ENCODE measurements around the gene DTD1.

Gene DTD1

GRCh38 chr20:18793625-18794427 lies 206.0 kb downstream of the DTD1 start:
- peak; percentile 54 for DNase-seq (ENCODE audit: low read depth)

- DNase-seq (ENCODE audit: low read depth): no peak
Observed at GRCh38 chr20:18794428-18794787, 206.6 kb downstream of the DTD1 start.

- DNase-seq (ENCODE audit: low read depth): no peak
Observed at GRCh38 chr20:18795366-18795765, 207.5 kb downstream of the DTD1 start.

- no peak for DNase-seq (ENCODE audit: low read depth)
Observed at GRCh38 chr20:18796282-18796833, 208.5 kb downstream of the DTD1 start.

- DNase-seq (ENCODE audit: low read depth): no peak
Observed at GRCh38 chr20:18801516-18801915, 213.7 kb downstream of the DTD1 start.

DNA sequence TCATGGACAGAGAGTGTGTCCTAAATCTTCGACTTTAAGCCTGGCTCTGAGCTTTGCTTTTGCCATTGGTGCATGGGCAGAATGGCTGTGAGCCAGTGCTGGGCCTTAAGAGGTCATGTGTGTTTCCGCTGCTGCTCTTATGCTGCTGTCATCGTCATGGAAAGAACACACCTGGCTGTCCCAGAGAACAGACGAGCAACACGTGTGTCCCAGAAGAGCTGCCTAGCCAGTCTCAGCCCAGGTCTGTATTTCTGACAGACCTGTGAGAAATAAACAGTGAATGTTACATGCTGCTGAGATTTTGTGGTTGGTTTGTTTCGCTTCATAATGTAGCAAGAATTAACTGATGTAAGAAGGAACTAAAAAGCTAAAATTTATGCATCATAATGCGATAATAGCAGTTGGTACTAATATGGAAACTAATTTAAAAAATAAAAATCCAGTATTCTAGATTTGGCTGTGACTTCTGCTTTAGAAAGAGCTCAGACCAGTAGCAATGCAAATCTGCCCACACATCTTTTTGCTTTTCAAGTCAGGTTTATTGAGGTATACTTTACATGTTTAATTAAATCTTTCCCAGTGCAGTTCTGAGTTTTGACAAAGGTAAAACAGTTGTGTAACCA lies 214.3 kb downstream of the DTD1 start:
- DNase-seq (ENCODE audit: low read depth): no peak

- no peak for DNase-seq (ENCODE audit: low read depth)
Observed at GRCh38 chr20:18805881-18806280, 218.0 kb downstream of the DTD1 start.

DNA sequence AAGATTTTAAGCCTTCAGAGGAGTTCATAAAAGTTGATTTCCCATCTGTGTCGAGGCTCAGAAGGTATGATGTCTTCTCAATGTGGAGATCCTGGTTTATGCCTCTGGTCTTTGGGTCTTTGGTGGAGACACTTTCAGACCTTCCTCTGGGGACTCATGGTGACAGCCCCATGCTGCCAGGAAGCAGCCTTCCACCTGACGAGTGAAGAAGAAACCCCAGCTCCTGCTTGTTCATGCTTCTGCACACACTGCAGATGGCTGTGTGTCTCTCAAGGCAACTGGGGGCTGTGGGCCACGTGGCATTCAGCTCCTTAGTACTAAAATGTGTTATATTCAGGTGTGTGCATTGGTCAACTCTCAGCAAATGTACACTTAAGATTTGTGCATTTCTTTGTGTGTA lies 220.9 kb downstream of the DTD1 start:
- DNase-seq (ENCODE audit: low read depth): no peak

DNA sequence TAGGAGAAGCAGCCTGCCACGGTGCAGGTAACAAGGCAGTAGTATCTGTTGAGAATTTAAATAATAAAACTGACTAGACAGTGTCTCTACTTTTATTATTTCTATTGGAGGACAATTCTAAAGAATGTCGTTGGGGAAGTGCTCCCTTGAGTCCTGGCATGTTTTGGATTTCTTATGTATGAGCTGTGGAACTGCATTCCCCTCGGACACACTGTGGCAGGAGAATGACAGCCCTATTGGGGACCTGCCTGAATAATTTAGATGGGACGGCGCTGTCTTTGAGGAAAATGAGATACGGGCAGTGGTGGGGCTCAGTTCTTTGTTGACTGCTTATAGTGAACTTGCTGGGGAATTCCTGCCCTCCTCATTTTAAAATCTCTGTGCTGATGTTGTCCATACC lies 223.3 kb downstream of the DTD1 start:
- no peak for DNase-seq (ENCODE audit: low read depth)

DNA sequence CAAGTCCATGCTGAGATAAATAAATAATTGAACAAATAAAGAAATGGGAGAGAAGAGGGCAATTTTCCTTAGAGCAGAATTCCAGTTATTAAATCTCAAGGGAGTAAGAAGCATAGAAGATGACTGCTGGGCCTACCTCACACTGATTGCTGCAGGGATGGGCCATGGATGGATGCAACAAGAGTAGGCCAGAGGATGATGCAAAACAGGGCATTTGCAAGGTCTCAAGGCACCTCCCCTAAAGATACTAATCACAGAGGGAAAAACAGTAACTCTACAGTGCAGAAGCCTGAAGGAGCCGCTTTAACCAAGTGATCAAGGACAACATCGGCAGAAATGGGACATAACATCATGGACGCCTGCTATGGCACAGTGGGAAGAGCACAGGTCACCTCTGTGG lies 224.1 kb downstream of the DTD1 start:
- no peak for DNase-seq (ENCODE audit: low read depth)

GRCh38 chr20:18813483-18813882 lies 225.6 kb downstream of the DTD1 start, which contains the start of gene SCP2D1:
Gene SCP2D1 (plus strand): TSS chr20:18813783. CDS start chr20:18813816, 33 bp downstream.
- DNase-seq (ENCODE audit: low read depth): no peak

- DNase-seq (ENCODE audit: low read depth): no peak
Observed at GRCh38 chr20:18815194-18815942, 227.5 kb downstream of the DTD1 start.
